CD8-positive, alpha-beta memory T cell (primary cell): ENCODE measurements around the gene UGT2B17. TPM values are rescaled to one million over a fixed set of nuclear protein-coding genes. Genes with fewer than 3 reads are reported as not detected.

Source experiments
- CTCF ChIA-PET: fragments of 350-600 bp; sonication (Branson Sonifier 250); formaldehyde crosslinking; loops from one replicate; lab custom pipeline; 2021; ENCODE audit warnings: antibody characterized with exemption; lab: Charles Lee
- POLR2A ChIA-PET: fragments of 350-600 bp; sonication (Branson Sonifier 250); formaldehyde crosslinking; loops from one replicate; lab custom pipeline; 2021; ENCODE audit warnings: antibody characterized with exemption; lab: Charles Lee
- DNase-seq, 5 donors: peaks; one replicate each; pipeline versions ENCODE4 v3.0.0 to v3.0.0-alpha.2; 2020 to 2022; ENCODE audit warnings: mixed read lengths in 1 of 5
- H3K27ac ChIP-seq: one replicate; pipeline ENCODE4 v1.7.0; 2013; ENCODE audit warnings: low read depth, mild to moderate bottlenecking, low read length, moderate library complexity
- H3K27me3 ChIP-seq: 2 replicates; pipeline ENCODE4 v1.7.0; 2013; ENCODE audit warnings: low read length, mild to moderate bottlenecking; ENCODE audit not compliant: insufficient read depth, poor library complexity, severe bottlenecking
- H3K36me3 ChIP-seq: 2 replicates; pipeline ENCODE4 v1.7.0; 2013; ENCODE audit warnings: mild to moderate bottlenecking, low read length, moderate library complexity; ENCODE audit not compliant: insufficient read depth
- H3K4me1 ChIP-seq: 2 replicates; pipeline ENCODE4 v1.7.0; 2013; ENCODE audit warnings: mild to moderate bottlenecking, low read length, moderate library complexity; ENCODE audit not compliant: insufficient read depth
- H3K4me3 ChIP-seq: 2 replicates; pipeline ENCODE4 v1.7.0; 2013; ENCODE audit warnings: mild to moderate bottlenecking, low read length
- H3K9me3 ChIP-seq: 2 replicates; pipeline ENCODE4 v1.7.0; 2013; ENCODE audit warnings: mild to moderate bottlenecking, low read length
- H3K27ac Mint-ChIP-seq, 8 donors: one replicate each; pipeline ENCODE4 v1.8.0; 2020 to 2021; ENCODE audit warnings: mixed read lengths in 8 of 8, mild to moderate bottlenecking in 6 of 8, inconsistent platforms in 3 of 8, moderate library complexity in 3 of 8
- H3K27me3 Mint-ChIP-seq, 2 donors: one replicate each; pipeline ENCODE4 v1.8.0; 2020 to 2021; ENCODE audit warnings: mixed read lengths in 2 of 2, mild to moderate bottlenecking in 1 of 2, moderate library complexity in 1 of 2
- H3K36me3 Mint-ChIP-seq, 3 donors: one replicate each; pipeline ENCODE4 v1.8.0; 2020 to 2021; ENCODE audit warnings: mixed read lengths in 3 of 3, inconsistent platforms in 1 of 3, mild to moderate bottlenecking in 1 of 3
- H3K4me1 Mint-ChIP-seq, 3 donors: one replicate each; pipeline ENCODE4 v1.8.0; 2020 to 2021; ENCODE audit warnings: mixed read lengths in 3 of 3, inconsistent platforms in 1 of 3, mild to moderate bottlenecking in 1 of 3
- H3K4me3 Mint-ChIP-seq, 7 donors: one replicate each; pipeline ENCODE4 v1.8.0; 2020 to 2021; ENCODE audit warnings: mixed read lengths in 7 of 7, mild to moderate bottlenecking in 6 of 7, moderate library complexity in 4 of 7, inconsistent platforms in 2 of 7
- H3K9me3 Mint-ChIP-seq, 5 donors: one replicate each; pipeline ENCODE4 v1.8.0; 2020 to 2022; ENCODE audit warnings: mixed read lengths in 5 of 5, mild to moderate bottlenecking in 3 of 5, moderate library complexity in 2 of 5, inconsistent platforms in 1 of 5
- polyA plus RNA-seq: library from polyadenylated mRNA; unstranded; fragments of 300-500 nt; fragmentation: Illumina TruSeq; gene quantifications from one replicate; pipeline ENCODE4 v1.2.3, GENCODE V29; 2021
- total RNA-seq, 2 experiments: library from RNA; stranded (reverse); gene quantifications; one replicate each; pipeline ENCODE4 v1.2.3, GENCODE V29; 2021

UGT2B17 gene
- total and polyA plus RNA-seq, 3 experiments from 2014 or later: not detected

DNA sequence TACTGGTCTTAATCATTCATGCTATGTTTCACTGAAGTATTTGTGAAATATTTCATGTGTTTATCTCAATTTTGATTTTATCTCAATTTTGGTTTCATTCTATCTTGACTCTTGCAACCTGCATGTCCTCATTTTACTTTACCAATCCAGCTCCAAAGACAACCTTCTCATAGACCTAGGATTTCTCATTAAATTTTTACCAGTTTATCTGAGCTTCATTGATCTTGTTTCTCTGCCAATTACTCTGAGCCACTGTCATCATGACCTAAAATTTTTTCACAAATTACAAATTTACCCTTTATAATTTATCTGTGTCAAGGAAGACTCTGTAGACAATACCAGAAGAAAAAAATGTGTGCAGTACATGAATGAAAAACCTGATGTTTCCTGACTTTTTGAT, 18.6 kb upstream of the UGT2B17 start:
- H3K4me1 ChIP-seq: no peaks in the 10 kb centered on the region
- Mint-ChIP-seq H3K4me1 (no peaks in the 10 kb centered on the region), H3K36me3 (no peaks in the 10 kb centered on the region), H3K4me3 (no peak overlapping the region), H3K27me3 (peaks cover 0 to 1% of the 10 kb centered on the region in 2 donors), H3K27ac (no peak overlapping the region), H3K9me3 (peaks cover 0 to 2% (median 0%) of the 10 kb centered on the region in 5 donors)
- H3K27ac ChIP-seq: no peak overlapping the region
- H3K36me3 ChIP-seq: no peaks in the 10 kb centered on the region
- H3K9me3 ChIP-seq: no peaks in the 10 kb centered on the region
- CTCF ChIA-PET: no interaction called here
- H3K27me3 ChIP-seq: no peaks in the 10 kb centered on the region
- POLR2A ChIA-PET: no interaction called here
- DNase-seq: no peak
- no peak overlapping the region for H3K4me3 ChIP-seq

- Histone ChIP-seq H3K4me1 (no peaks in the 10 kb centered on the region), H3K27me3 (no peaks in the 10 kb centered on the region), H3K9me3 (no peaks in the 10 kb centered on the region), H3K4me3 (no peak overlapping the region), H3K36me3 (no peaks in the 10 kb centered on the region), H3K27ac (no peak overlapping the region)
- no peak overlapping the region for H3K27ac Mint-ChIP-seq
- no peak for DNase-seq
- POLR2A ChIA-PET: no interaction called here
- no peaks in the 10 kb centered on the region for H3K36me3 Mint-ChIP-seq
- H3K4me1 Mint-ChIP-seq: no peaks in the 10 kb centered on the region
- H3K9me3 Mint-ChIP-seq: peaks cover 0 to 2% (median 0%) of the 10 kb centered on the region in 5 donors
- no peak overlapping the region for H3K4me3 Mint-ChIP-seq
- H3K27me3 Mint-ChIP-seq: peaks cover 0 to 1% of the 10 kb centered on the region in 2 donors
- CTCF ChIA-PET: no interaction called here
Observed at GRCh38 chr4:68593112-68593511, 17.0 kb upstream of the UGT2B17 start.

DNA sequence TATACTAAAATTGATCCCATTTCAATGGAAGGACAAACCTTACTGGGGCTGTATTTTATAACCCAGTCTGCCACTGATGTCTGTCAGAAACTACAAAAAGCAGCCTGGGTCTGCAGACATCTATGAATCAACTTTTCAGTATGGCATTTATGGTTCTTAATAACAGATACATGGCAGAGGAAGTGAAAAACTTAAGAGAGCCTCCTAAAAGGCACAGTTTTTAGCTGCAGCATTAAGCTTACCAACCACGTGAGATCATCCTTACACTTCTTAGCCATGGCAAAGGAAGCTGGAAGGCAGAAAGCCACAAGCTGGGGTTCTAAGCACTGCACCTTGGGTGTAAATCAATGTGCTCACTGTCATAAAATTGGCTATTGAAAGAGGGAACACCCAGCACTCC, 16.6 kb upstream of the UGT2B17 start:
- Histone ChIP-seq H3K27me3 (no peaks in the 10 kb centered on the region), H3K4me3 (no peak overlapping the region), H3K27ac (no peak overlapping the region), H3K9me3 (no peaks in the 10 kb centered on the region), H3K4me1 (no peaks in the 10 kb centered on the region), H3K36me3 (no peaks in the 10 kb centered on the region)
- Mint-ChIP-seq H3K27me3 (peaks cover 0 to 1% of the 10 kb centered on the region in 2 donors), H3K27ac (no peak overlapping the region), H3K9me3 (peaks cover 0 to 2% (median 0%) of the 10 kb centered on the region in 5 donors), H3K36me3 (no peaks in the 10 kb centered on the region), H3K4me1 (no peaks in the 10 kb centered on the region), H3K4me3 (no peak overlapping the region)
- ChIA-PET POLR2A (no interaction called here), CTCF (no interaction called here)
- no peak for DNase-seq

DNA sequence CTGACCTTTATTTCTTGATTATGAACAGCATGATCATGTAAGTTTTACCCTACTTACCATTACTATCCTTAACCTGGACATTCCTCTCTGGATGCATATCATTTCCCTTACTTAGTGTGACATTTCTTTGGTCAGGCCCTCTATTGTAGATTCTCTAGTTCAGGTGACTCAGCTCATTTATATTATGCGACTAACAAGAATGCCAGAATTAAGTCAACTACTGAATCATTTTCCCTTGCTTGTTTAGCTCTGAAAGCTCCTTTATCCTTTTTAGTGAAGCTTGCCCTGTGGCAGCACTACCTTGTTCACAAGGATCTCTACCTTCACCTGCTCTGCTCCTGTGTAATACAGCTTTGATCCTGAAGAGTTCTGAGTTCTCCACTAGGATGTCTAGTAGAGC, 15.1 kb upstream of the UGT2B17 start:
- no peaks in the 10 kb centered on the region for H3K36me3 Mint-ChIP-seq
- no peak overlapping the region for H3K4me3 Mint-ChIP-seq
- Histone ChIP-seq H3K4me1 (no peaks in the 10 kb centered on the region), H3K36me3 (no peaks in the 10 kb centered on the region), H3K27me3 (no peaks in the 10 kb centered on the region), H3K9me3 (no peaks in the 10 kb centered on the region), H3K4me3 (no peak overlapping the region), H3K27ac (no peak overlapping the region)
- no peaks in the 10 kb centered on the region for H3K27me3 Mint-ChIP-seq
- ChIA-PET CTCF (no interaction called here), POLR2A (no interaction called here)
- H3K27ac Mint-ChIP-seq: no peak overlapping the region
- DNase-seq: no peak
- no peaks in the 10 kb centered on the region for H3K4me1 Mint-ChIP-seq
- H3K9me3 Mint-ChIP-seq: no peaks in the 10 kb centered on the region

GRCh38 chr4:68589790-68590189, 13.7 kb upstream of the UGT2B17 start:
- CTCF ChIA-PET: no interaction called here
- Mint-ChIP-seq H3K4me3 (no peak overlapping the region), H3K9me3 (no peaks in the 10 kb centered on the region), H3K27ac (no peak overlapping the region), H3K36me3 (no peaks in the 10 kb centered on the region), H3K27me3 (no peaks in the 10 kb centered on the region), H3K4me1 (no peaks in the 10 kb centered on the region)
- POLR2A ChIA-PET: no interaction called here
- Histone ChIP-seq H3K4me1 (no peaks in the 10 kb centered on the region), H3K36me3 (no peaks in the 10 kb centered on the region), H3K27ac (no peak overlapping the region), H3K4me3 (no peak overlapping the region), H3K9me3 (no peaks in the 10 kb centered on the region), H3K27me3 (no peaks in the 10 kb centered on the region)
- no peak for DNase-seq

DNA sequence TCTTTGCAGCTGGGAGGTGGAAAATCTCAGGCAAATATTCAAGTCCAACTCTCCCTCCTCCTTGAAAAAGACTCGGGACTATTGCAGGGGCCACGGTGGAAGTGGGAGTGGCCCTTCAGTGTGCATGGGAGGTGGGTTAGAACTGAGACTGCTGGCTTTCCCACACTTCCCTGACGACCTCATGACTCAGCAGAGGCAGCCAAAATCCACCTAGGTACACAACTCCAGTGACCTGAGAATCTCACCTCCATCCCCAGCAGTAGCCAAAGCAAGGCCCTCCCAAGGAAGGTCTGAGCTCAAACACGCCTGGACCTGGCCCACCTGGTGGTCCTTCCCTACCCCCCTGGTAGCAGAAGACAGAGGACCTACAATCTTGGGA, 6.2 kb upstream of the UGT2B17 start:
- Histone ChIP-seq H3K36me3 (no peaks in the 10 kb centered on the region), H3K27ac (no peak overlapping the region), H3K9me3 (no peaks in the 10 kb centered on the region), H3K4me3 (no peak overlapping the region), H3K4me1 (no peaks in the 10 kb centered on the region), H3K27me3 (no peaks in the 10 kb centered on the region)
- DNase-seq: no peak
- H3K36me3 Mint-ChIP-seq: peaks cover 0 to 1% (median 0%) of the 10 kb centered on the region in 3 donors
- H3K4me1 Mint-ChIP-seq: no peaks in the 10 kb centered on the region
- H3K4me3 Mint-ChIP-seq: no peak overlapping the region
- no peak overlapping the region for H3K27ac Mint-ChIP-seq
- peaks cover 8 to 17% of the 10 kb centered on the region in 2 donors for H3K27me3 Mint-ChIP-seq
- CTCF ChIA-PET: no interaction called here
- POLR2A ChIA-PET: no interaction called here
- H3K9me3 Mint-ChIP-seq: no peaks in the 10 kb centered on the region

DNA sequence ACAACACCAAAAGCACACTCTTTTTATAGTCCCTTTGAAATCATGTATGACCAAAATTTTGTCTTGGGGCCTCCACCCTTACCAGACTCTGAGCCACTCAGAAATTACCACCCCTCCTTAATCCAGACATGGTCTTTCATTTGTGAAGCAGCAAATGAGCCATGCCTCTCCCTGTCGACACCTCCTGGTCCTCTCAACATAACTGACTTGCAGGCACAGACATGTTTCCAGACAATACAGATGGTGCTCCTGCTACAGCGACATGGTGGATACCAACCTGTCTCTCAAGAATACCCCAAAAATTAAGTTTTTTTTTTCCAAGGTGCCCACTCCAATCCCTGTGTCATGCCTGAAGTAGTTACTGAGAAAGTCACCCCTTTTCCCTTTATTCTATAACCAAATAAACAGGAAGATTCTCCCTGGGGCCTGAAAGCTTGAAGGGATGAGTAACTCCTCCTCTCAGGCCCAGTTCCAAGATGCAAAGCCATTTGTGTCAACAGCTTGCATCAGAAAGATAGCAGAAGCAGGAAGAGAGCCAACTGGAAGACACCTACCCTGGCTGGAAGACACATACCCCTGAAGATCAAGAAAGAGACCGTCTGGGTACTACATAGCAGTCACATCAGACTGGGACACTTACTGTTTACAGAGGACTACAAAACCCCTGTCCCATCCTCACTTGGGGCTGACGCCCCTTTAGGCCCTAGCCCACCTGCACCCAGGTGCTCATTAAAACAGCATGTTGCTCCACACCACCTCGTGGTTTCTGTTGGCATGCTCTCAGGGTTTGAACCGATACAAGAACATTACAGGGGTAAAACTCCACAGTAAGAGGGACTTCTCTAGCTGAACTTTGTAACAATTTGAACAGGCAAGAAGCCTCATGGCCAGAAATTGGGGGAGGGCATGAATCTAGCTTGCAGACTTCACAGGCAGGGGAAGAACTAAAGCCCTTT, 5.5 kb upstream of the UGT2B17 start:
- Histone ChIP-seq H3K27me3 (no peaks in the 10 kb centered on the region), H3K4me1 (no peaks in the 10 kb centered on the region), H3K9me3 (no peaks in the 10 kb centered on the region), H3K4me3 (no peak overlapping the region), H3K27ac (no peak overlapping the region), H3K36me3 (no peaks in the 10 kb centered on the region)
- ChIA-PET CTCF (no interaction called here), POLR2A (no interaction called here)
- peaks cover 0 to 1% (median 0%) of the 10 kb centered on the region in 3 donors for H3K36me3 Mint-ChIP-seq
- no peaks in the 10 kb centered on the region for H3K9me3 Mint-ChIP-seq
- H3K4me1 Mint-ChIP-seq: no peaks in the 10 kb centered on the region
- no peak overlapping the region for H3K27ac Mint-ChIP-seq
- no peak for DNase-seq
- H3K4me3 Mint-ChIP-seq: no peak overlapping the region
- peaks cover 8 to 17% of the 10 kb centered on the region in 2 donors for H3K27me3 Mint-ChIP-seq

DNA sequence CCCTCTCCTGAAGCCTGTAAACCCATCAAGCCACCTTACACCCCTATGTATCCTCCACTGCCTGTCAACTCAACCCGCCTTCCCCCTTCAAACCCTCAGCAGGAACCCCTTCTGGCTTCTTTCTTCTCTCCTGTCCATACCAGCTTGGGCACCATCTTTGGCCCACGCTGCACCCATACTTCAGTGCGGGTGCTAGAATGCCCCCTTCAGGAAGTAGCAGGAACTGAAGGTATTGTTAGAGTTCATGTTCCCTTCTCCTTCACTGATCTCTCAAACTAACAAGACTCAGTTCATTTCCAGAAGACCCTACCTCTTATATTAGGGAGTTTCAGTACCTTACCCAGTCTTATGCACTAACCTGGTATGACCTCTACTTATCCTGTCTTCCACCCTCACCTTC, 1.5 kb upstream of the UGT2B17 start:
- Mint-ChIP-seq H3K36me3 (no peaks in the 10 kb centered on the region), H3K4me3 (no peak overlapping the region), H3K4me1 (no peaks in the 10 kb centered on the region), H3K9me3 (no peaks in the 10 kb centered on the region), H3K27ac (no peak overlapping the region), H3K27me3 (peaks cover 6 to 17% of the 10 kb centered on the region in 2 donors)
- Histone ChIP-seq H3K4me3 (no peak overlapping the region), H3K9me3 (no peaks in the 10 kb centered on the region), H3K36me3 (no peaks in the 10 kb centered on the region), H3K27ac (no peak overlapping the region), H3K27me3 (no peaks in the 10 kb centered on the region), H3K4me1 (no peaks in the 10 kb centered on the region)
- CTCF ChIA-PET: no interaction called here
- POLR2A ChIA-PET: no interaction called here
- DNase-seq: no peak
